PFSK-1 (cell line): Measurements from ENCODE around the gene PLEKHM3.

Experiments used
- POLR2AphosphoS5 ChIP-seq: IDR thresholded peaks from 2 replicates; pipeline ENCODE4 v1.6.1; 2012; ENCODE audit warnings: low read depth, mild to moderate bottlenecking, control low read depth, low read length, moderate library complexity
- TF ChIP-seq, protein P1 (sequence below), 2 experiments: IDR thresholded peaks; 2 replicates each; pipeline versions ENCODE4 v1.6.1 to v1.8.0; 2011 to 2012; ENCODE audit warnings: low read depth in 2 of 2, low read length in 2 of 2, control low read depth in 1 of 2, inconsistent platforms in 1 of 2, mild to moderate bottlenecking in 1 of 2, moderate library complexity in 1 of 2; ENCODE audit not compliant: insufficient read depth in 1 of 2

DNA sequence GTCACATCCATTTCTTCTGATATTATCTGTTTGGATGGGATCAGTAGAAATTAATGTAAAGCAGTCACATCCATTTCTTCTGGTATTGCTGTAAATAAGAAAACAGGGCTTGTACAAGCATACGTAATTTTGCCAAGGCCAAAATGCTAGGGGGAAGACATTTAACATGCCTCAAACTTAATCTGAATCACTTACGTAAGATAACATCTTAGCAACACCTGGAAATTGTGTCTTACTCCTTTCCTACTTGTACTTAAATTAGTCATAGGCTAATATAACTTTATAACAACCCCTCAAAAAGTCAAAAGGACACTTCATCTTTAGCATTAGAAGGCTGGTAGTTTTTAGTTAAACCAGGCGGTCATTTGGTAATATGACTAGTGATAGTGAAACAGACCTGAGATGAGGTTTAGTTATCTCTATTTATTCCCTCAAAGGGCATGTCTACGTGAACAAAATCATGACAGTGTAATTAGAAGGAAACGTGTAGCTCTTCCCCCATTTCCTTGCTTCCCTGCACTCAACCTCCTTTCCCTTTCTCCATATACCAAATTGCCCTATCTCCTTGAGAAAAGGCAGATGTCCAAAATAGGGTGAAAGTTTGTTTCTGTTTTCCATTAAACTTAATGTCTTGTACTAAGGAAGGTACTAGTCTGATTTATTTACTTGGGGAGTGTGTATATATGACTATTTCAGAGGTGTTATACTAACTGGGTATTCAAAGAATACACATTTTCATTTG is 156.3 kb downstream of the PLEKHM3 start:
- TF ChIP-seq, protein P1, sequence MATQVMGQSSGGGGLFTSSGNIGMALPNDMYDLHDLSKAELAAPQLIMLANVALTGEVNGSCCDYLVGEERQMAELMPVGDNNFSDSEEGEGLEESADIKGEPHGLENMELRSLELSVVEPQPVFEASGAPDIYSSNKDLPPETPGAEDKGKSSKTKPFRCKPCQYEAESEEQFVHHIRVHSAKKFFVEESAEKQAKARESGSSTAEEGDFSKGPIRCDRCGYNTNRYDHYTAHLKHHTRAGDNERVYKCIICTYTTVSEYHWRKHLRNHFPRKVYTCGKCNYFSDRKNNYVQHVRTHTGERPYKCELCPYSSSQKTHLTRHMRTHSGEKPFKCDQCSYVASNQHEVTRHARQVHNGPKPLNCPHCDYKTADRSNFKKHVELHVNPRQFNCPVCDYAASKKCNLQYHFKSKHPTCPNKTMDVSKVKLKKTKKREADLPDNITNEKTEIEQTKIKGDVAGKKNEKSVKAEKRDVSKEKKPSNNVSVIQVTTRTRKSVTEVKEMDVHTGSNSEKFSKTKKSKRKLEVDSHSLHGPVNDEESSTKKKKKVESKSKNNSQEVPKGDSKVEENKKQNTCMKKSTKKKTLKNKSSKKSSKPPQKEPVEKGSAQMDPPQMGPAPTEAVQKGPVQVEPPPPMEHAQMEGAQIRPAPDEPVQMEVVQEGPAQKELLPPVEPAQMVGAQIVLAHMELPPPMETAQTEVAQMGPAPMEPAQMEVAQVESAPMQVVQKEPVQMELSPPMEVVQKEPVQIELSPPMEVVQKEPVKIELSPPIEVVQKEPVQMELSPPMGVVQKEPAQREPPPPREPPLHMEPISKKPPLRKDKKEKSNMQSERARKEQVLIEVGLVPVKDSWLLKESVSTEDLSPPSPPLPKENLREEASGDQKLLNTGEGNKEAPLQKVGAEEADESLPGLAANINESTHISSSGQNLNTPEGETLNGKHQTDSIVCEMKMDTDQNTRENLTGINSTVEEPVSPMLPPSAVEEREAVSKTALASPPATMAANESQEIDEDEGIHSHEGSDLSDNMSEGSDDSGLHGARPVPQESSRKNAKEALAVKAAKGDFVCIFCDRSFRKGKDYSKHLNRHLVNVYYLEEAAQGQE (IDR thresholded peaks at IDR 0.05; ENCODE audit: insufficient read depth in 1 of 2, low read depth in 2 of 2, low read length in 2 of 2), result no peak
- TF ChIP-seq POLR2AphosphoS5, result no peak
